Left ventricle myocardium inferior (tissue), 1 donor: Measurements from ENCODE around the gene TRIM4. TPM values are rescaled to one million over a fixed set of nuclear protein-coding genes. Genes with fewer than 3 reads are reported as not detected.
A peak's percentile ranks its signal among the peaks of the same experiment; 100 is the strongest.
"Not testable (repeated sequence)": the region's sequence is repeated elsewhere in the genome, so short reads cannot be mapped to it uniquely, and the experiment has no call there.

Source experiments
- DNase-seq: peaks from one replicate; pipeline ENCODE4 v3.0.0-alpha.2; 2020
- H3K27ac ChIP-seq: fragments of 200-600 bp; replicated peaks from 2 replicates; pipeline ENCODE4 v1.8.0; 2021
- H3K27me3 ChIP-seq: fragments of 200-600 bp; 2 replicates; pipeline ENCODE4 v1.8.0; 2021; ENCODE audit warnings: low read depth
- H3K36me3 ChIP-seq: fragments of 200-600 bp; 2 replicates; pipeline ENCODE4 v1.8.0; 2021
- H3K4me1 ChIP-seq: fragments of 200-600 bp; 2 replicates; pipeline ENCODE4 v1.8.0; 2021
- H3K4me3 ChIP-seq: fragments of 200-600 bp; 2 replicates; pipeline ENCODE4 v1.8.0; 2021; ENCODE audit warnings: mild to moderate bottlenecking, moderate library complexity
- H3K9me3 ChIP-seq: fragments of 200-600 bp; replicated peaks from 2 replicates; pipeline ENCODE4 v1.8.0; 2021
- intact Hi-C: fragments of 100-400 bp; cut with micrococcal nuclease; formaldehyde crosslinking; loops from one replicate; pipeline ENCODE4 v1.11.0; 2022
- total RNA-seq: library from RNA; stranded (reverse); fragmentation: NEBNext Ultra II Directional; extraction: Animal tissue kit (Norgen Biotek cat#: 25700); gene quantifications from one replicate; pipeline ENCODE4 v1.2.1, GENCODE V29; 2021
- TF ChIP-seq, protein P1 (sequence below): fragments of 200-600 bp; IDR thresholded peaks from 2 replicates; pipeline ENCODE4 v1.8.0; 2021; ENCODE audit warnings: antibody characterized with exemption, mild to moderate bottlenecking, borderline replicate concordance
- donor health status: DM: no; HTN: yes; CAD: no; lungs with severe emphysema.

TRIM4 gene
- total RNA-seq, 1 donor from 2014 or later = 7.1 TPM

GRCh38 chr7:99949645-99950228 lies 30.4 kb upstream of the TRIM4 start:
- intact Hi-C loops = no loop called here
- DNase-seq = no peak
- TF ChIP-seq, protein P1, sequence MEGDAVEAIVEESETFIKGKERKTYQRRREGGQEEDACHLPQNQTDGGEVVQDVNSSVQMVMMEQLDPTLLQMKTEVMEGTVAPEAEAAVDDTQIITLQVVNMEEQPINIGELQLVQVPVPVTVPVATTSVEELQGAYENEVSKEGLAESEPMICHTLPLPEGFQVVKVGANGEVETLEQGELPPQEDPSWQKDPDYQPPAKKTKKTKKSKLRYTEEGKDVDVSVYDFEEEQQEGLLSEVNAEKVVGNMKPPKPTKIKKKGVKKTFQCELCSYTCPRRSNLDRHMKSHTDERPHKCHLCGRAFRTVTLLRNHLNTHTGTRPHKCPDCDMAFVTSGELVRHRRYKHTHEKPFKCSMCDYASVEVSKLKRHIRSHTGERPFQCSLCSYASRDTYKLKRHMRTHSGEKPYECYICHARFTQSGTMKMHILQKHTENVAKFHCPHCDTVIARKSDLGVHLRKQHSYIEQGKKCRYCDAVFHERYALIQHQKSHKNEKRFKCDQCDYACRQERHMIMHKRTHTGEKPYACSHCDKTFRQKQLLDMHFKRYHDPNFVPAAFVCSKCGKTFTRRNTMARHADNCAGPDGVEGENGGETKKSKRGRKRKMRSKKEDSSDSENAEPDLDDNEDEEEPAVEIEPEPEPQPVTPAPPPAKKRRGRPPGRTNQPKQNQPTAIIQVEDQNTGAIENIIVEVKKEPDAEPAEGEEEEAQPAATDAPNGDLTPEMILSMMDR = peak; percentile 58
- Histone ChIP-seq H3K4me3 (no peak overlapping the region), H3K9me3 (no peaks in the 10 kb centered on the region), H3K36me3 (no peaks in the 10 kb centered on the region), H3K27me3 (peaks cover 9% of the 10 kb centered on the region), H3K27ac (no peak overlapping the region), H3K4me1 (no peaks in the 10 kb centered on the region)

- DNase-seq = no peak
- Histone ChIP-seq H3K27ac (no peak overlapping the region), H3K4me3 (no peak overlapping the region), H3K4me1 (no peaks in the 10 kb centered on the region), H3K36me3 (no peaks in the 10 kb centered on the region), H3K27me3 (peaks cover 16% of the 10 kb centered on the region), H3K9me3 (no peaks in the 10 kb centered on the region)
- TF ChIP-seq, protein P1 = no peak
- intact Hi-C loops = no loop called here
Observed at GRCh38 chr7:99947608-99948007, 28.3 kb upstream of the TRIM4 start.

GRCh38 chr7:99944497-99945070 lies 25.3 kb upstream of the TRIM4 start:
- Histone ChIP-seq H3K36me3 (no peaks in the 10 kb centered on the region), H3K27me3 (peaks cover 26% of the 10 kb centered on the region), H3K4me3 (no peak overlapping the region), H3K4me1 (no peaks in the 10 kb centered on the region), H3K27ac (no peak overlapping the region), H3K9me3 (no peaks in the 10 kb centered on the region)
- DNase-seq = no peak
- TF ChIP-seq, protein P1 = no peak
- intact Hi-C loops = no loop called here

DNA sequence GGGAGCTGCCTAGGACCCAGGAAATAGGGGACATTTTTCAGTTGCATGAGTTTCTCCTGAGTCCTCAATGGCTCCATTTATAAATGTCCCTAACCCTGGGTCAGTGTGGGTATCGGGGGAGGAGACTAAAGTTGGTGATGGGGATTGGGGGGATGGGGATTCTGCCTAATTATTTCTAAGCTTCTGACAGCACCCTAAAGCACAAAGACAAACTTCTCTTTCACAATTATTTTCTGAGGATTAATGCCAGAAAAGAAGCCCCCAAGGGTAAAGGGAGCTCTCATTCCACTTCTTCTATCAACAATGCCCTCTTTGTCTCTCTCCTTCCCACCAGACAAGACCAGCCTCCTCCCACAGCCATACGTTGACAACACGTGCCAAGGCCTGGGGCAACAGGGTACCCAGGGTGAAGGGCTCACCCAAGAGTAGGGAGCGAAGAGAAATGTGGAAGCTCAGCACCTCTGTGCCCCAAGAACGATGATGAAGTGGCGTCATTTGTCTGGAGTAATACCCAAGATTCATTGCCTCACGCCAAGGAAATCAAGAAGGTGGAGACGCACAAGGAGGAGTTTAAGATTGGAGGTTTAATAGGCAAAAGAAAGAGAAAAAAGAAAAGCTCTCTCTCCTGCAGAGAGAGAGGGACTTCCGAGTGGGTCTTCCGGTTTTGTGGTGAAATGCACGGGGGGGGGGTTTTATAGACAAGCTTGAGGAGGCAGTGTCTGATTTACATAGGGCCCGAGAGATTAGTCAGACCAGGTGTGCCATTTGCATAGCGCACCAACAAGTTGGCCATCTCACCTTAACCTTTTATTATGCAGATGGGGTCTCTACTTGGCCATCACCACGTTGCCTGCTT lies 24.5 kb upstream of the TRIM4 start:
- TF ChIP-seq, protein P1 = no peak
- Histone ChIP-seq H3K36me3 (no peaks in the 10 kb centered on the region), H3K27ac (no peak overlapping the region), H3K27me3 (peaks cover 26% of the 10 kb centered on the region), H3K4me1 (no peaks in the 10 kb centered on the region), H3K9me3 (peaks cover under 1% of the 10 kb centered on the region), H3K4me3 (no peak overlapping the region)
- intact Hi-C loops = no loop called here
- no peak for DNase-seq

DNA sequence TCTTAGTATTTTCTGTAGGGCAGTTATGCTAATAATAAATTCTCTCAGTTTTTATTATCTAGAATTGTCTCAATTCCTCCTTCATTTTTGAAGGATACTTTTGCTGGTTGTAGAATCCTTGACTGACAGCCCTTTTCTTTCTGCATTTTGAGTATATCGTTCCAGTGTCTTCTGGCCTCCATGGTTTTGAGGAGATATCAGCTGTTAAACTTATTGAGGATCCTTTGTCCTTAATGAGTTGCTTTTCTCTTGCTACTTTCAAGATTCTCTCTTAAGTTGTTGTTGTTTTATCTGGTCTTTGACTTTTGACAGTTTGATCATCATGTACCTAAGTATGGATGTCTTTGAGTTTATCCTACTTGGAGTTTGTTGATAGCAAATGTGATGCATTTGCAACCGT lies 19.0 kb upstream of the TRIM4 start:
- Histone ChIP-seq H3K36me3 (no peaks in the 10 kb centered on the region), H3K4me1 (no peaks in the 10 kb centered on the region), H3K4me3 (no peak overlapping the region), H3K9me3 (peaks cover 9% of the 10 kb centered on the region), H3K27ac (no peak overlapping the region), H3K27me3 (peaks cover 10% of the 10 kb centered on the region)
- no peak for DNase-seq
- TF ChIP-seq, protein P1 = no peak
- intact Hi-C loops = no loop called here

GRCh38 chr7:99935009-99935408 lies 15.7 kb upstream of the TRIM4 start:
- DNase-seq, H3K4me3 ChIP-seq, H3K27ac ChIP-seq, H3K4me1 ChIP-seq, intact Hi-C loops, H3K27me3 ChIP-seq, H3K36me3 ChIP-seq, H3K9me3 ChIP-seq: not testable (repeated sequence)
